Measurements from ENCODE around the gene ASCC3.

Gene ASCC3

GRCh38 chr6:100565439-100566104, 315.6 kb downstream of the ASCC3 start:
- DNase-seq, result no peak

DNA sequence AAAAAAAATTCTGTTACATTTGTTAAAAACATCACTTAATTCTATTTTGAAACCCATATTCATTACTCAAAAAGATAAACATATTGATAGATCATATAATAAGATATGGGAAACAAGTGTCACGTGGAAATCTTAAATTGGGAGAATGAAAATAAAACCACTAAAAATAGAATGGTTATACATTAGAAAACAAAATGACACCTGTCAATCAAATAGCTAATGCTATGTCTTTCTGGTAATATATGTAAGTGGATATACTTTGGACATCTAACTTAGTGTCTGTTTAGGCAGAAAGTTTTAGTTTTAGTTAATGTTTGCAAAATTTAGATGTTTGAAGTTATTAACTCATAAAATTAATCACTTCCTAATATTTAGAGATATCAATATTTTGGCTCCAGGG, 321.3 kb downstream of the ASCC3 start:
- no peak for DNase-seq

DNA sequence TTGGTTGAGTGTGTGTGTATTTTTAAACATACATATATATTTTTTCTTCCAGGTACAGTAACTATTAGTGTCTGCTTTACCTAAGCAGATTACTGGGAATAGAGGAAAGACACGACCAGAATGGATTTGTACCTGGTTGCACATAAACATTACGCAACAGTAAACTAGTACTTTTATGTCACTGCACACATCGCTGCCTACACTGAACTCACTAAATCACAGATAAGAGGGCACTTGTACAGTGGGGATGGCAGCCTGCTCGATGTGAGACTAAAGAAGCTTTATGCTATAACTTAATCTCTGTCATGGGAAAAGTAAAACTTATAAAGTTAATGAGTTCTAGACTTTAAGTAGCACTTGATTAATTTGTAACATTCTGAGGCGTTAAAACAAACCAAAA, 326.9 kb downstream of the ASCC3 start:
- DNase-seq, result no peak

- no peak for DNase-seq
These were observed 327.9 kb downstream of the ASCC3 start for GRCh38 chr6:100553243-100553642.

GRCh38 chr6:100549406-100550167, 331.5 kb downstream of the ASCC3 start:
- no peak for DNase-seq

DNA sequence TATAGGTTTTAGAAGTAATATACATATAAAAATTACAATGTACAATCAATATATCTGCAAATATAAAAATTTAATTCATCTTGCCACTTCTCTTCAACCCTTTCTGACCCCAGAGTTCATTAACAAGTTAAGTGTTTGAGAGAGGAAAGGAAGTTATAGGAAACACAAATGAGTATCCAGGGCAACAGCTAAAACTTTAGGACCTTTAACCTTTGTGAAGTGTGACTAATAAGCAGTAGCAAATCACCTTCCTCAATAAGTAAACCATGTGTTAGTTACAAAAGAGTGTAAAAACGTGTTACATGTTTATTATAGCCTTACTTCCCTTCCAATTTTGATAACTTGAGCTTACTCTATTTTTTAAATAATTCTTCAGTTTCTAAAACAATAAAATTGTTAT, 343.0 kb downstream of the ASCC3 start:
- no peak for DNase-seq

GRCh38 chr6:100518588-100518987, 362.5 kb downstream of the ASCC3 start:
- DNase-seq, result no peak

DNA sequence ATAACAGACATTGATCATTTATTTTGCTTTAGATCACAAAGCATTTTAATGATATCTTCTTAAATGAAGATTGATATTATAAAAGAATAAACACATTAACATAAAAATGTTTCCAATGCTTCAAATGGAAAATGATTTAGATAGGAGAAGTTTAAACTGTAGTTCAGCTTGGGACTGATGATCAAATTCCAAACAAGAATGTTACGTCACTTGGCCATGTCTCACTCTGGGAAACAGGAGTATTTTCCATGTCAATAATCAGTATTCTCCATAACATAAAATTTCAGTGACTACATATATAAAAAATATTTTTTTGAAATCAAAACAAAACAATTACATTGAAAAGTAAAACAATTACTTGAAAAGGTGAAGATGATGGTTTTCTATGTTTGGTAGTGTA, 363.5 kb downstream of the ASCC3 start:
- DNase-seq, result no peak

DNA sequence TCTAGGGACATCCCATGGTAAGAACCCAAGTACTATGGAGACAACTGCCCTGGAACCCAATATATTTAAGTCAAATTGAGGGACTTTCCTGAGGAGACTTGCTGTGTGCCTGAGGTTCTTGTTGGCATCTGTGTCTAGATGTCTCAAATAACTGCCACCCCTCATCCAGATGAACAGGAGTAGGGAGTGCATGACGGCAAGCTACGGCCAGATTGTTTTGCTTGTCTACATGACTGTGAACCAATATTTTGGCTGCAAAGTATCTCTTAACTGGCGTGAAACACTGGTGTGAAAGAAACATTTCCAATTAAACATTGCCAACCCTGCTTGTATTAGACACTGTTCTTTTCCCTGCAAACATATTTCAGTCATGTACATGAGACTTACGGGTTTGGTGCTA, 364.0 kb downstream of the ASCC3 start:
- DNase-seq, result no peak

GRCh38 chr6:100514660-100515059, 366.5 kb downstream of the ASCC3 start:
- no peak for DNase-seq

- DNase-seq, result no peak
These were observed 368.8 kb downstream of the ASCC3 start for GRCh38 chr6:100512203-100512862.

GRCh38 chr6:100509101-100509500, 372.0 kb downstream of the ASCC3 start:
- no peak for DNase-seq

DNA sequence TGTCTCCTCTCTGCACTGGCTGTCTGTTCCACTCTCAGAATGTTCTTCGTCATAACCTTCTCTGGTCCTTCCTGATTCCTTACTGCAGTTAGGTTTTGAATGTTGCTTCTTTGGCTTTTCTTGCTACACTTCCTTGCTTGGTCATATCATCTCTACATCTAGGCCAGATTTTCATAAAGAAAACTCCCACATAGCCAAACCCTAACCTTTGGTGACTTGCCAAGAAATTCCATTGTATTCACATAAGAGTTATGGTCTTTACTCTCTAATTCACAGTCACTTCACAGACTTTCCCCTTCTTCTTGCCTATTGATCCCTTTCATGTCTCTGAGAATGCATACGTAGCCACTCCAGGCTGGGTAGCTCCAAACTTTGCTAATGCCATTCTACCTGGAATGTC, 374.5 kb downstream of the ASCC3 start:
- DNase-seq, result no peak

GRCh38 chr6:100504786-100505737, 376.1 kb downstream of the ASCC3 start:
- DNase-seq, result no peak

- DNase-seq, result no peak
These were observed 378.0 kb downstream of the ASCC3 start for GRCh38 chr6:100503043-100503705.

- no peak for DNase-seq
These were observed 387.8 kb downstream of the ASCC3 start for GRCh38 chr6:100493206-100493888.

DNA sequence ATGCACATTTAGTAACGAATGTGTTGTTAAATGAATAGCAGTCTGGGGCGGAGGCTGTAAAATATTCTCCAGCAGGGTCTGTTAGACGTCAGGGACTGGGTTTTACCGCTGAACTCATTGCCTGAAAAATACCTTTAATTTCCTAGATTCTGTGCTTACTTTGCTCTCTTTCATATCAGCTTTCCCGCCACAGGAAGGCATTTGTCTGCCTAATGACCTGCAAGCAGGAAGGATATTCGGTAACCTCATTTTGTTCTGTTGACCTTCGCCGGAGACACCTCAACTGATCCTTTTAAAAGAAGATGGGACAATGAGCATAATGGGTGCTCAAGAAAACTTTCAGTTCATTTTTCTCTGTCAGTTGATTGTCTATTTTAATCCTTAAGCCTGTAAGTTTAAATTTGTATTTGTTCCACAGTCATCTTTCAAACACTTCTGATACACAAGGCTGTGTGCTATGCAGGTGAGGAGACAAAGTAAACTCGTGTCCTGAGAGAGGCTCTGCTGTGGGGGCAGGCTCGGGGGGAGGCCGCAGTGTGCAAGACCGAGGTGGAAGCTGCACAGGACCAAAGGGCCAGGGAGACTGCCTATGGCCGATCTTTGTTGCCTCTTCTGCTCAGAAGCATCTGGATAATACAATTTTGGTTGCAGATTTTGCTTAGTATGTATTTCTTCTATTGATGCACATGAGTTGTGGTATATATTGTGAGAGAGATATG, 389.0 kb downstream of the ASCC3 start:
- DNase-seq, result no peak

DNA sequence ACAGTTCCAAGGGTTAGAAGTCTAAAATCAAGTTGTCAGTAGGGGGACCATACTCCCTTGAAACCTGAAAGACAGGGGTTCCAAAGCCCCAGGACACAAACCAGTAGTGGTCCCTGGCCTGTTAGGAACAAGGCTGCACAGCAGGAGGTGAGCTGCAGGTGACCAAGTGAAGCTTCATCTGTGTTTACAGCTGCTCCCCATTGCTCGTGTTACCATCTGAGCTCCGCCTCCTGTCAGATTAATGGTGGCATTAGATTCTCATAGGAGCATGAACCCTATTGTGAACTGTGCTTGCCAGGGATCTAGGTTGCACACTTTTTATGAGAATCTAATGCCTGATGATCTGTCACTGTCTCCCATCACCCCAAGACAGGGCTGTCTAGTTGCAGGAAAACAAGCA, 391.1 kb downstream of the ASCC3 start:
- no peak for DNase-seq

DNA sequence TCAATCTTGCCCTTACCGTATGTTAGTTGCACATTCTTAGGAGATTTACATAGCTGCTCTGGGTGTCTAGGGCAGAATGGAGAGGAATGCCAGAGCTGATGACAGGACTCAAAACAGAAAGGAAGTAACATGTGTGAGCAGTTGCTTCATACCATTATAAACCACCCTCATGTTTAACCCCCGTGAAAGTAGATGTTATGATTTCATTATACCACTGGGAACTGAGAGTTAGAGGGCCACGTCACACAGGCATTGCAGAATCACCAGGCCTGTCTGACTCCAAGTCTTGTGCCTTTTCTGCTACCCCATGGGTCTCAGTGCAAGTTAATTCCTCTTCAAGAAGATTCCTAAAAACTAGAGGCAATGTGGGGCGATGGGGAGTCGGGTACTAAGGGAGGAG, 392.9 kb downstream of the ASCC3 start:
- DNase-seq, result no peak

- DNase-seq, result no peak
These were observed 393.5 kb downstream of the ASCC3 start for GRCh38 chr6:100487638-100488037.

- DNase-seq, result no peak
These were observed 395.9 kb downstream of the ASCC3 start for GRCh38 chr6:100485268-100485667.
